ENCODE data around the gene PDE6G. TPM values are rescaled to one million over a fixed set of nuclear protein-coding genes. Genes with fewer than 3 reads are reported as not detected.

PDE6G gene
- total and polyA plus RNA-seq, 2 of the 13 experiments (the other 11 are each of a cell fraction or from before 2014, with no cell fraction given): 1.4 to 6.7 TPM

- no peak for TF ChIP-seq ZBED4 (CRISPR knock-in tag; IDR thresholded peaks at IDR 0.05; ENCODE audit: borderline replicate concordance)
- peak; percentile 79 for TF ChIP-seq RFX5 (IDR thresholded peaks at IDR 0.05; ENCODE audit: low read depth, low read length)
- TF ChIP-seq ZNF414 (CRISPR knock-in tag; IDR thresholded peaks at IDR 0.05): peak; percentile 89
- peak; percentile 83; the same call in 1 of the 2 replicates for TF ChIP-seq ZSCAN21 (CRISPR knock-in tag; IDR thresholded peaks at IDR 0.05; ENCODE audit: borderline replicate concordance)
- TF ChIP-seq HIVEP1 (CRISPR knock-in tag; IDR thresholded peaks at IDR 0.05): peak; percentile 70
- TF ChIP-seq TBX2 (CRISPR knock-in tag; IDR thresholded peaks at IDR 0.05; ENCODE audit: borderline replicate concordance): no peak
- TF ChIP-seq MXI1 (IDR thresholded peaks at IDR 0.05; ENCODE audit: borderline replicate concordance, low read depth, low read length): peak; percentile 74; the same call in 2 of the 3 replicates
- no peak for TF ChIP-seq ZNF570 (CRISPR knock-in tag; IDR thresholded peaks at IDR 0.05; ENCODE audit: borderline replicate concordance)
- TF ChIP-seq ZNF10 (CRISPR knock-in tag; IDR thresholded peaks at IDR 0.05; ENCODE audit: borderline replicate concordance, low read depth): no peak
- TF ChIP-seq DR1 (CRISPR knock-in tag; IDR thresholded peaks at IDR 0.05): peak; percentile 82
- peak; percentile 36; the same call in 1 of the 2 replicates for TF ChIP-seq RFX3 (CRISPR knock-in tag; IDR thresholded peaks at IDR 0.05)
- TF ChIP-seq, protein P1, sequence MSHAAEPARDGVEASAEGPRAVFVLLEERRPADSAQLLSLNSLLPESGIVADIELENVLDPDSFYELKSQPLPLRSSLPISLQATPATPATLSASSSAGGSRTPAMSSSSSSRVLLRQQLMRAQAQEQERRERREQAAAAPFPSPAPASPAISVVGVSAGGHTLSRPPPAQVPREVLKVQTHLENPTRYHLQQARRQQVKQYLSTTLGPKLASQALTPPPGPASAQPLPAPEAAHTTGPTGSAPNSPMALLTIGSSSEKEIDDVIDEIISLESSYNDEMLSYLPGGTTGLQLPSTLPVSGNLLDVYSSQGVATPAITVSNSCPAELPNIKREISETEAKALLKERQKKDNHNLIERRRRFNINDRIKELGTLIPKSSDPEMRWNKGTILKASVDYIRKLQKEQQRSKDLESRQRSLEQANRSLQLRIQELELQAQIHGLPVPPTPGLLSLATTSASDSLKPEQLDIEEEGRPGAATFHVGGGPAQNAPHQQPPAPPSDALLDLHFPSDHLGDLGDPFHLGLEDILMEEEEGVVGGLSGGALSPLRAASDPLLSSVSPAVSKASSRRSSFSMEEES (CRISPR knock-in tag; IDR thresholded peaks at IDR 0.05): peak; percentile 73
- TF ChIP-seq KIAA2018 (CRISPR knock-in tag; IDR thresholded peaks at IDR 0.05; ENCODE audit: borderline replicate concordance): no peak
- peak; percentile 95 for TF ChIP-seq NFKB2 (CRISPR knock-in tag; IDR thresholded peaks at IDR 0.05; ENCODE audit: borderline replicate concordance)
Observed at GRCh38 chr17:81636505-81637288, 19.6 kb downstream of the PDE6G start, which contains the start of the genes NPLOC4 and TSPAN10 (continued).
